ENCODE data around the gene ZNF155. TPM values are rescaled to one million over a fixed set of nuclear protein-coding genes. Genes with fewer than 3 reads are reported as not detected.
A peak's percentile ranks its signal among the peaks of the same experiment; 100 is the strongest.

The ZNF155 gene
- total RNA-seq, 1 donor from 2014 or later, result 12.3 TPM

- H3K9me3 Mint-ChIP-seq (ENCODE audit: unreplicated experiment), result peaks cover 4% of the 10 kb centered on the region
- H3K4me1 Mint-ChIP-seq (ENCODE audit: low read depth, unreplicated experiment), result peaks cover 3% of the 10 kb centered on the region
- DNase-seq, result no peak
- peaks cover 14% of the 10 kb centered on the region for H3K36me3 Mint-ChIP-seq (ENCODE audit: unreplicated experiment)
- TF ChIP-seq CTCF (IDR thresholded peaks at IDR 0.05; ENCODE audit: partially characterized antibody, unreplicated experiment), result no peak
- peak overlapping the region; percentile 99 for H3K4me3 Mint-ChIP-seq (ENCODE audit: unreplicated experiment)
- H3K27me3 Mint-ChIP-seq (ENCODE audit: unreplicated experiment), result peaks cover 3% of the 10 kb centered on the region
- no peak overlapping the region for H3K27ac Mint-ChIP-seq (ENCODE audit: unreplicated experiment)
Observed at GRCh38 chr19:44003461-44004009, 19.5 kb downstream of the ZNF155 start.

- Mint-ChIP-seq H3K4me3 (ENCODE audit: unreplicated experiment) (no peak overlapping the region), H3K36me3 (ENCODE audit: unreplicated experiment) (peaks cover 37% of the 10 kb centered on the region), H3K4me1 (ENCODE audit: low read depth, unreplicated experiment) (peaks cover 3% of the 10 kb centered on the region), H3K27ac (ENCODE audit: unreplicated experiment) (no peak overlapping the region), H3K9me3 (ENCODE audit: unreplicated experiment) (peaks cover 5% of the 10 kb centered on the region), H3K27me3 (ENCODE audit: unreplicated experiment) (peaks cover 5% of the 10 kb centered on the region)
- TF ChIP-seq CTCF (IDR thresholded peaks at IDR 0.05; ENCODE audit: partially characterized antibody, unreplicated experiment), result no peak
- no peak for DNase-seq
Observed at GRCh38 chr19:44005973-44006372, 22.0 kb downstream of the ZNF155 start.

- Mint-ChIP-seq H3K36me3 (ENCODE audit: unreplicated experiment) (peaks cover 46% of the 10 kb centered on the region), H3K9me3 (ENCODE audit: unreplicated experiment) (peaks cover 4% of the 10 kb centered on the region), H3K4me3 (ENCODE audit: unreplicated experiment) (no peak overlapping the region), H3K27ac (ENCODE audit: unreplicated experiment) (no peak overlapping the region), H3K27me3 (ENCODE audit: unreplicated experiment) (peaks cover 5% of the 10 kb centered on the region), H3K4me1 (ENCODE audit: low read depth, unreplicated experiment) (peaks cover 3% of the 10 kb centered on the region)
- TF ChIP-seq CTCF (IDR thresholded peaks at IDR 0.05; ENCODE audit: partially characterized antibody, unreplicated experiment), result no peak
- DNase-seq, result no peak
Observed at GRCh38 chr19:44007473-44007872, 23.5 kb downstream of the ZNF155 start.

GRCh38 chr19:44010468-44010867 lies 26.5 kb downstream of the ZNF155 start:
- TF ChIP-seq CTCF (IDR thresholded peaks at IDR 0.05; ENCODE audit: partially characterized antibody, unreplicated experiment), result no peak
- H3K27me3 Mint-ChIP-seq (ENCODE audit: unreplicated experiment), result peaks cover 5% of the 10 kb centered on the region
- peak overlapping the region; percentile 10 for H3K4me3 Mint-ChIP-seq (ENCODE audit: unreplicated experiment)
- H3K4me1 Mint-ChIP-seq (ENCODE audit: low read depth, unreplicated experiment), result no peaks in the 10 kb centered on the region
- peaks cover 57% of the 10 kb centered on the region for H3K36me3 Mint-ChIP-seq (ENCODE audit: unreplicated experiment)
- H3K27ac Mint-ChIP-seq (ENCODE audit: unreplicated experiment), result no peak overlapping the region
- no peak for DNase-seq
- peaks cover 8% of the 10 kb centered on the region for H3K9me3 Mint-ChIP-seq (ENCODE audit: unreplicated experiment)

- TF ChIP-seq CTCF (IDR thresholded peaks at IDR 0.05; ENCODE audit: partially characterized antibody, unreplicated experiment), result no peak
Observed at GRCh38 chr19:44019498-44019897, 35.5 kb downstream of the ZNF155 start.

More at GRCh38 chr19:44019498-44019897, 35.5 kb downstream of the ZNF155 start:
- Mint-ChIP-seq H3K27me3 (ENCODE audit: unreplicated experiment) (no peaks in the 10 kb centered on the region), H3K36me3 (ENCODE audit: unreplicated experiment) (no peaks in the 10 kb centered on the region), H3K9me3 (ENCODE audit: unreplicated experiment) (peaks cover 1% of the 10 kb centered on the region), H3K27ac (ENCODE audit: unreplicated experiment) (no peak overlapping the region), H3K4me3 (ENCODE audit: unreplicated experiment) (no peak overlapping the region), H3K4me1 (ENCODE audit: low read depth, unreplicated experiment) (no peaks in the 10 kb centered on the region)
- DNase-seq, result no peak
